Activated naive CD4-positive, alpha-beta T cell treated with anti-CD3 and anti-CD28 coated beads, Interleukin-2, amount 10 ng/mL, durations not matched to agents 7 days and 5 days (primary cell): Measurements from ENCODE around the gene COL7A1.

ENCODE experiments used
- CTCF ChIA-PET: fragments of 350-600 bp; sonication (Branson Sonifier 250); formaldehyde crosslinking; loops from one replicate; lab custom pipeline; 2021; ENCODE audit warnings: antibody characterized with exemption; lab: Charles Lee
- DNase-seq: peaks from one replicate; pipeline ENCODE4 v3.0.0-alpha.2; 2020
- H3K27ac Mint-ChIP-seq: one replicate; pipeline ENCODE4 v1.8.0; 2021; ENCODE audit warnings: mild to moderate bottlenecking, moderate library complexity, mixed read lengths
- H3K27me3 Mint-ChIP-seq: one replicate; pipeline ENCODE4 v1.8.0; 2021; ENCODE audit warnings: mild to moderate bottlenecking, mixed read lengths
- H3K36me3 Mint-ChIP-seq: one replicate; pipeline ENCODE4 v1.8.0; 2021; ENCODE audit warnings: mixed read lengths
- H3K4me1 Mint-ChIP-seq: one replicate; pipeline ENCODE4 v1.8.0; 2021; ENCODE audit warnings: mixed read lengths
- H3K4me3 Mint-ChIP-seq: one replicate; pipeline ENCODE4 v1.8.0; 2021; ENCODE audit warnings: mild to moderate bottlenecking, moderate library complexity, mixed read lengths
- H3K9me3 Mint-ChIP-seq: one replicate; pipeline ENCODE4 v1.8.0; 2021; ENCODE audit warnings: mixed read lengths

COL7A1 gene

DNA sequence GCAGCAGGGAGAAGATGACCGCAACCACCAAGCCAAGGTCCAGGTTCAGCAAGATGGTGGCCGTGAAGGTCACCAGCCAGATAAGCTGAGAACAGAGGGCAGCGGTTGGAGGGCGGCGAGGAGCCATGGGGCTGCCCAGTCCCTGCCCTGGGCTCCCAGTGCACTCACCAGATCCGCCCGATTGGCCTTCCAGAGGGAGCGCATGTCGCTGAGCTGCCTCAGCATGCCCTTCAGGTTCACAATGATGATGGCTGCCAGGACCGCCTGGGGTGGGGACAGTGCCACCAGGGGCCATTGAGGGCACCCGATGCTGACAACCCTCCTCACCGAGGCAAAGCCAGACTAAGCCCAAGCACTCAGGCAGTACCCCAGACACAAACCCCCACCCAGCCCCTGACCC is 34.8 kb upstream of the COL7A1 start:
- no peak overlapping the region for H3K4me3 Mint-ChIP-seq
- H3K9me3 Mint-ChIP-seq, result no peaks in the 10 kb centered on the region
- peaks cover 16% of the 10 kb centered on the region for H3K4me1 Mint-ChIP-seq
- CTCF ChIA-PET, result no interaction called here
- H3K27ac Mint-ChIP-seq, result no peak overlapping the region
- H3K27me3 Mint-ChIP-seq, result no peaks in the 10 kb centered on the region
- H3K36me3 Mint-ChIP-seq, result peaks cover 43% of the 10 kb centered on the region
- no peak for DNase-seq

DNA sequence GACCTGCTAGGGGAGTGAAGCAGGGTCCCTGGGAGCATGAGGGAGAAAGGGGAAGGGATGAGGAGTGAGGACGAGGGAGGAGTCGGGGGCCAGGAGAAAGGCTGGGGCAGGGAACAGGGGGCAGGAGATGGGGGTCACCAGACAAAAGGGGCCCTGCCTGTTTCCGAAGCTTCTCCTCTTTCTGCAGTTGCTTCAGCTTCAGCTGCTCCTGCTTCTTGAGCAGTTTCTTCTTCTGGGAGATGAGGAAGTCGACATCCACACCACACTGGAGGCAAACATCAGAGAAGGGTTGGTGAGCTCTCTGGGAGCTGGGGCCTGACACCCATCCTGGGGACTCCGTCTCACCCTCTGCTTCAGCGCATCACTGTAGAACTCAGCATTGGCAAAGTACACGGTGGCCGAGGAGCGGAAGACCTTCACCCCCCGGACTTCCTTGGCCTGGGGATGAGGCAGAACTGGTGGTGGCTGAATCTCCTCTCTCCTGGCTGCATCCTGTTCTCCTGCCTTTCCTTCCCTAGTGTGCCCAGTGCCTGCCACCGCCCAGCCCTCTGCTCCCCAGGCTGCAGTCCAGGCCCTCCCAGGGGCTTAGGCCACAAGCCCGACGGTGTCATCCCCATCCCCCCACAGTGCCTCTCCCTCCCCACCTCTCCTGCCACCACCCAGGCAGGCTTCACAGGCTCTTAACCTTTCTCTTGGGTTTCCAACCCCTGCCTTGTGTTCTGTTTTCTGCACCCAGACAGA is 33.3 kb upstream of the COL7A1 start:
- Mint-ChIP-seq H3K4me1 (peaks cover 17% of the 10 kb centered on the region), H3K27me3 (no peaks in the 10 kb centered on the region), H3K9me3 (no peaks in the 10 kb centered on the region), H3K27ac (no peak overlapping the region), H3K36me3 (peaks cover 50% of the 10 kb centered on the region), H3K4me3 (no peak overlapping the region)
- CTCF ChIA-PET, result no interaction called here
- no peak for DNase-seq

DNA sequence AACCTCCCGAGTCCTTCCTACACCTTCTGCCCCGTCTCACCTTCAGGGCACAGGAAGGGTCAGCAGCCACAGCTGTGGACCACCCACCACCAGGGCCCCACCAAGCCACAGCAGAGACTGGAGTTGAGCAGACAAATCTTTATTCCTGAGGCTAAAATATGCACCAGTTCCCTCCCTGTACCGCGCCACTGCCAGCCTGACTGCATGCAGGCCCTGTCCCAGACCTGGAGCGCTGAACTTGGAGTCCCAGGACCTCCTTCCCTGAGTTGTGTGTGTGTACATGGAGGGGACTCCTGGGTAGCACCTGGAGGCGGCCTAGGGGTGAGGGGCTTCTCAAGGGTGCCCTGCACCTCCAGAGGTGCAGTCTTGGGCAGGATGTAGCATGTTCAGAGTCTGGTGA is 30.5 kb upstream of the COL7A1 start:
- H3K27ac Mint-ChIP-seq, result no peak overlapping the region
- no peaks in the 10 kb centered on the region for H3K27me3 Mint-ChIP-seq
- H3K36me3 Mint-ChIP-seq, result peaks cover 37% of the 10 kb centered on the region
- H3K9me3 Mint-ChIP-seq, result no peaks in the 10 kb centered on the region
- CTCF ChIA-PET, result interaction anchor here (3.4 kb wide), 1 partner anchor 10 kb away, joined by 14 read pairs; the partner anchor contains the start of gene SLC26A6
- H3K4me1 Mint-ChIP-seq, result peaks cover 17% of the 10 kb centered on the region
- no peak for DNase-seq
- H3K4me3 Mint-ChIP-seq, result no peak overlapping the region

DNA sequence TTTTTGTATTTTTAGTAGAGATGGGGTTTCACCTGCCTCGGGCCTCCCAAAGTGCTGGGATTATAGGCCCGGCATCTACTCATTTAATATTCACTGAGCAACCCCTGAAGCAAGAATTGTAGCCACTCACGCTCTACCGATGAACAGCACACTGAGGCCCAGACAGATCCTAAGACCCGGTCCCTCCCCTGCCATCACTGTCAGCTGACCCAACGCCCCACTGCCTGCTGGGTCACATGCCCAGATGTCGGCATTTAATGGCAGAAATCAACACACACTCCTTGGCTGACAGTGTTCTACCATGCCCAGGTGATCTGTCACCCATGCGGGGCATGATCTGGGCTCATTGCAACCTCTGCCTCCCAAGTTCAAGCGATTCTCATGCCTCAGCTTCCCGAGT is 29.6 kb upstream of the COL7A1 start:
- DNase-seq, result no peak
- H3K27me3 Mint-ChIP-seq, result no peaks in the 10 kb centered on the region
- peaks cover 34% of the 10 kb centered on the region for H3K36me3 Mint-ChIP-seq
- H3K9me3 Mint-ChIP-seq, result no peaks in the 10 kb centered on the region
- no peak overlapping the region for H3K4me3 Mint-ChIP-seq
- CTCF ChIA-PET, result interaction anchor here (0.8 to 3.4 kb wide), 2 partner anchors 10 to 68 kb away, joined by 3 to 14 read pairs; partner anchors contain the start of genes PFKFB4 and SLC26A6
- H3K4me1 Mint-ChIP-seq, result peaks cover 17% of the 10 kb centered on the region
- H3K27ac Mint-ChIP-seq, result peak overlapping the region; percentile 83

DNA sequence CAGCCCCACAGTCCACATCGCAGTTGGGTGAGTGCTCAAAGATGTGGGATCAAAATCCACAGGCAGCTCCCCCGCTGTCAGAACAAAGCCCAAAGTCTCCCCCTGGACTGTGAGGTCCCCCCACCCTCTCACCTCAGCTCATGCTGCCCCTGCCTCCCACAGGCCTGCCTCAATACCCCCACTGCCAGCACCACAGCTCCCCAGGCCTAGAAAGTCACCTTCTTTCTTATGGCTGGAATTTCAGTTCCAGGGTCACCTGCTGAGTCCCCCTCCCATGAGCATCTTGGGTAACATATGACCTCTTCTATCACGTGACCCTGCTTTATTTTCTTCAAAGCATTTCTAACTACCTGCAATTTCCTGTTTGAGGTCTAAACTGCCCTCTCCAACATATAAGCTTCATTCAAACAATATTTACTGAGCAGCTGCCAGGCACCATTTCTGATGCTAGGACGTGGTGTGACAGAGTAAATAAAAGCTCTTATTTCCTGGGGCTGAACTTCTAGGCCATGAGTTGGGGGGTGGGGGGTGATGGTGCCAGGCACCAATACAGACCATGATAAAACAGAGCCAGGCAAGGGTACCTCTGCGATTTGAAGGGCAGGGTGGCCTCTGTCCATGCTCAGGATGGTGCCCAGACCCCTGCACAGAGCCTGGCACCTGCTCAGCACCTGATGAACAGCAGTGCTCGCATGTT is 28.9 kb upstream of the COL7A1 start:
- no peak for DNase-seq
- H3K9me3 Mint-ChIP-seq, result no peaks in the 10 kb centered on the region
- peaks cover 27% of the 10 kb centered on the region for H3K36me3 Mint-ChIP-seq
- H3K27me3 Mint-ChIP-seq, result no peaks in the 10 kb centered on the region
- H3K27ac Mint-ChIP-seq, result peak overlapping the region; percentile 76
- peaks cover 17% of the 10 kb centered on the region for H3K4me1 Mint-ChIP-seq
- H3K4me3 Mint-ChIP-seq, result no peak overlapping the region
- CTCF ChIA-PET, result interaction anchor here (0.8 to 3.4 kb wide), 2 partner anchors 11 to 67 kb away, joined by 3 to 14 read pairs; partner anchors contain the start of genes PFKFB4 and SLC26A6

DNA sequence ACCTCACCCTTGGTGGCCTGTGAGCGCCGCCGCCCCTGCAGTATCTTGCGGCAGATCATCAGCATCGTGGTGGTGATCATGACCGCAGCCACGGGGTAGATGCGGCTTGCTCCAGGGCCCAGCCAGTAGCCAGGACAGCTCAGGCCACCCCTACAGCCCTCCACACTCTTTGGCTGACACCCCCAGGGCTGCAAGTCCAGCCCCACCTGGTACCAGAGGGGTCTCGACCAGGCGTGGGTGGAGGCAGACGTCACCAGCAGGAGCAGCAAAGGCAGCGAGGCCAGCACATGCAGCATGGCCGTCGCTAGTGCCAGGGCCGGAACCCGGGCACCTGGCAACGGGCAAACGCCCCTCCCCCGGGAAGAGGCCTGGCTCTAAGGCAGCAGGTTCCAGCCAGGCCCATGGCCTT is 26.3 kb upstream of the COL7A1 start, which contains the start of gene TMEM89:
TMEM89 (minus strand) TSS at position 309 of the 409 bp plus-strand sequence; CDS start at position 296, 13 bp downstream.
- no peak within 1 kb of the TSS for H3K4me3 Mint-ChIP-seq
- H3K36me3 Mint-ChIP-seq, result peaks cover 15% of the 10 kb centered on the region
- CTCF ChIA-PET, result interaction anchor here (0.9 kb wide), 1 partner anchor 9 kb away, joined by 3 read pairs; no protein-coding TSS in a partner anchor
- peaks cover 16% of the 10 kb centered on the region for H3K9me3 Mint-ChIP-seq
- no peak within 1 kb of the TSS for H3K27ac Mint-ChIP-seq
- DNase-seq, result no peak
- peaks cover 17% of the 10 kb centered on the region for H3K4me1 Mint-ChIP-seq
- no peaks in the 10 kb centered on the region for H3K27me3 Mint-ChIP-seq

DNA sequence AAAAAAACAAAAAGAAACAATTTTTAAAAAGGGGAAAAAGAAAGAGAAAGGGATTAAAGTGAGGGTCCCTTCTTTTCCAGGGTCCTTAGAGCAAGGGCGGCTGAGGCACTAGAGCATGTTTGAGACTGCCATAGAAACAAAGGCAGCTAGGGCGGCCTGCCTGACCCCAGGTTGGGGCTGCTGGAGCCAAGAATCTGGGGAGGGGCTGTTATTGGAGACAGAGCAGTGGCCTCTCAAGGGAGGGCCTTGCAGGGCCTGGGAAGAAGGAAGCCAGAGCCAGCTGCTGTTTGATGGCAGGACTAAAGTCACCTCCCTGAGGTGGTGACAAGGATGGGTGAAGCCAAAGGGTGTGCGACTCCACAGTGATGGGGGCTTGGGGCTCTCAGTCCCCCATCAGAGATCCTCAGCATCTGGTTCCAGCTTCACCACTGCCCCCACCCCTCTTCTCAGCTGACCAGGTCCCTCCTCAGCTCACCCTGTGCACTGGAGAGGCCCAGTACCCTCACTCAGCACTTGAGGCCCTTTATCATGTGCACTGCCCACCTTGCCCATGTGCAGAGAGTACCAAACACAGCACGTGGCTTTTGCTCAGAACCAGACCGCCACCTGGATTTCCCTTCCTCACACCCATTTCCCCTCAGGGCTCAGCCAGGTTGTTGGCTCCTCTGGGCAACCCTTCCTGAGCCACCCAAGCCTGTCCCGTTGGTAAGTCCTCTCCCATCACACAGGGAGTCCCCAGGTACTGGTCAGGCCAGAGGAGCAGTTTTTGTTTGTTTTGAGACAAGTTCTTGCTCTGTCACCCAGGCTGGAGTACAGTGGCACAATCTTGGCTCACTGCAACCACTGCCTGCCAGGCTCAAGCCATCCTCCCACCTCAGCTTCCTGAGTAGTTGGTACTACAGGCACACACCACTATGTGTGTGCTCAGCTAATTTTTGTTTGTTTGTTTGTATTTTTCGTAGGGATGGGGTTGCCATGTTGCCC is 24.7 kb upstream of the COL7A1 start:
- peaks cover 16% of the 10 kb centered on the region for H3K9me3 Mint-ChIP-seq
- no peaks in the 10 kb centered on the region for H3K27me3 Mint-ChIP-seq
- no peak for DNase-seq
- H3K27ac Mint-ChIP-seq, result peak overlapping the region; percentile 49
- no peak overlapping the region for H3K4me3 Mint-ChIP-seq
- CTCF ChIA-PET, result no interaction called here
- H3K4me1 Mint-ChIP-seq, result peaks cover 14% of the 10 kb centered on the region
- H3K36me3 Mint-ChIP-seq, result peaks cover 10% of the 10 kb centered on the region

DNA sequence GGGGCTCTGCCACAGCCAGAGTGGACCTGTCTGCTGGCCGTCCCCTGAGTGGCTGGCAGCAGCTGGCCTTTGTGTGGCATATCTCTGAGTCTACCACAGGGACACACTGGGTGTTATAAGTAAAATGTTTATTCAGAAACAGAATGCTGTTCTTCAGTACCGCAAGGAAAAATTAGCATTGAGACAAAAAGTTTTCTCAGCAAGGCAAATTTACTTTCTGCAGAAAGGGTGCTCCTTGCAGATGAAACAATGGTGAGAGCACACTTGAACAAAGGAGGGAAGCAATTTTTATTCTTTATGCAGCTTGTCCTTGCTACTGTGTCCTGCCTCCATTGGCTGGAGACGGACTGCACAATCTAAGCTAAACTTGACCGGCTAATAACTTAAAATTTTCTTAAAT is 22.4 kb upstream of the COL7A1 start:
- Mint-ChIP-seq H3K9me3 (peaks cover 16% of the 10 kb centered on the region), H3K4me3 (no peak overlapping the region), H3K27me3 (no peaks in the 10 kb centered on the region), H3K4me1 (peaks cover 5% of the 10 kb centered on the region), H3K36me3 (peaks cover 4% of the 10 kb centered on the region), H3K27ac (no peak overlapping the region)
- DNase-seq, result no peak
- CTCF ChIA-PET, result no interaction called here

DNA sequence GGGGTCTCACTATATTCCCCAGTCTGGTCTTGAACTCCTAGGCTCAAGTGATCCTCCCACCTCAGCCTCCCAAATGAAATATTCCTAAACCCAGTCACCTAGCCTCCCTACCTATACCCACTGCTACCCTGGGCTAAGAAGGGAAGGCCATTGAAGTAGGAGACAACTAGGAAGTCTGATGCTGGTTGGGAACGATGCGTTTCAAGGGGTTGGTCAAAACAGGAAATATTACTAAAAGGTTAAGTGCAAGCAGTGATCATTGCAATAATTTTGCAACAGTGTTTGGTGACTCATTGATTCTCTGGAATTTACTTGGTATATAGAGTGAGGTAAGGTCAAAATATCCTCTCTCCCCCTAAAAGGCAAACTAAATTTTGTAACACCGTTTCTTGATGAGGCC is 18.9 kb upstream of the COL7A1 start:
- peaks cover 3% of the 10 kb centered on the region for H3K27me3 Mint-ChIP-seq
- peaks cover 8% of the 10 kb centered on the region for H3K36me3 Mint-ChIP-seq
- H3K4me1 Mint-ChIP-seq, result peaks cover 13% of the 10 kb centered on the region
- H3K27ac Mint-ChIP-seq, result no peak overlapping the region
- H3K4me3 Mint-ChIP-seq, result no peak overlapping the region
- no peak for DNase-seq
- CTCF ChIA-PET, result interaction anchor here (0.6 kb wide), 1 partner anchor 178 kb away, joined by 3 read pairs; no protein-coding TSS in a partner anchor
- H3K9me3 Mint-ChIP-seq, result peaks cover 16% of the 10 kb centered on the region

DNA sequence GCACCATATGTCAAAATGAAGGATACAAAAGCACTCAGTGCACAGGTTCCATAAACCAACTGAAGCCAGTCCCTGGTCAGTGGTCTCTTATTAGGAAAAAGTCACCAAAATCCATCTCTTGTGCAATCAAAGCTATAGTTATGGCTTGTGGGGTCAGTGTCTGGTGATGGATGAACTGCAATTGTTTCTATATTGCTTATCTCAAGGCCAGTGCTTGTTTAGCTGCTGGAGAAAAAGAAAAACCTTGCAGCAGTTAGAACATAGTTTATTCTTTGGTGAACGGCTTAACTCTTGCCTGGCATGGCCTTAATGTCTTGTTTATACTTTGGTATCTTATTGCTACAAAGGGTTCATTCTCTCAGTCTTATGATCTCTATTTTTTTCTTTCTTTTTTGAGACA is 17.2 kb upstream of the COL7A1 start:
- Mint-ChIP-seq H3K4me1 (peaks cover 24% of the 10 kb centered on the region), H3K27me3 (peaks cover 3% of the 10 kb centered on the region), H3K27ac (no peak overlapping the region), H3K4me3 (no peak overlapping the region), H3K36me3 (peaks cover 13% of the 10 kb centered on the region), H3K9me3 (peaks cover 4% of the 10 kb centered on the region)
- CTCF ChIA-PET, result interaction anchor here (1.0 to 2.4 kb wide), 3 partner anchors 9 to 24 kb away, joined by 3 to 9 read pairs (median 6); partner anchors contain the start of genes SLC26A6 and TMEM89
- DNase-seq, result no peak

DNA sequence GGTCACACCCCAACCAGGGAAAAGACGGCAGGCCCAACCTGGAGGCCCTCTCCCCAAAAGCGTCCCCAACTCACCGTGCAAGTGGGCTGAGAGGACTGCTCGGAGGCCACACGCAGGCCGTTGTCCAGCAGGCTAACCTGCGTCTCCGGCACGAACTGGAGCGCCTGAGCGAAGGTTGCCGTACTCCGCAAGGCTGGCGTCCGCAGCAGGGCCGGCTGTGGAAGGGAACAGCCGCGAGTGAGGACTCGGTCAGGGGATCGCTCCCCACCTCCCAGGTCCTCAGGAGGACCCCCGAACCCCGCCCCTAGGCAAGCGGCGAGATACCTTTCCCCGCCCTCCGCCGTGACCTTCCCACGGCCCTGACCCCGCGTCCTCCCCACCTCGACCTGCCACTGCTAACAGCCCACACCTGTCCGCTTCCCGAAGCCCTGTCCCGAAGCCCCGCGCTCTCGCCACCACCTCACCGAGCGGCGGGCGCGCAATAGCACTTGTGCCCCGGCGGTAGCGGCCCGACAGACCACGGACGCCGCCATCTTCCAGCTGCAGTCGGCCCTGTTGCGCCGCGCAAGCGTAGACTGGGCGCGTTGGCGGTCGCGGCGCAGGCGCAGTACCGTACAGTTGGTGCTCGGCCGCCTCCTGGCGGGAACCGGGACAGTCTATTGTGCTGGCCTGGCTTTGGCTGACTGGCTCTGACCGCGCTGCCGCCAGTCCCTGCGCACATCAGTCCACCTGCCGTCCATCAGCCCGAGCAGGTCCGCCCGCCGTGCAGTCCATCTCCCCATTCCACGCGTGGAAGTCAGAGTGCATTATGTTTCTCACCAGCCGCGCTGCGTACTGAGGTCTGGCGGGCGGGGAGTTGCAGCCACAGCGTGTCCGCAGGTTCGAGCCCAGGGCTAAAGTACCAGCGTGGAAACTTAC is 14.2 kb upstream of the COL7A1 start, which contains the start of gene UQCRC1:
UQCRC1 (minus strand) TSS at position 559 of the 918 bp plus-strand sequence; CDS start at position 533, 26 bp downstream.
- Mint-ChIP-seq H3K9me3 (no peaks in the 10 kb centered on the region), H3K27ac (peak within 1 kb of the TSS; percentile 97), H3K4me3 (peak within 1 kb of the TSS; percentile 100), H3K4me1 (peaks cover 24% of the 10 kb centered on the region), H3K27me3 (peaks cover 3% of the 10 kb centered on the region), H3K36me3 (peaks cover 21% of the 10 kb centered on the region)
- CTCF ChIA-PET, result interaction anchor here (1.6 to 2.4 kb wide), 2 partner anchors 26 to 51 kb away, joined by 3 to 9 read pairs; partner anchors contain the start of gene SLC26A6
- DNase-seq, result peak; percentile 93

DNA sequence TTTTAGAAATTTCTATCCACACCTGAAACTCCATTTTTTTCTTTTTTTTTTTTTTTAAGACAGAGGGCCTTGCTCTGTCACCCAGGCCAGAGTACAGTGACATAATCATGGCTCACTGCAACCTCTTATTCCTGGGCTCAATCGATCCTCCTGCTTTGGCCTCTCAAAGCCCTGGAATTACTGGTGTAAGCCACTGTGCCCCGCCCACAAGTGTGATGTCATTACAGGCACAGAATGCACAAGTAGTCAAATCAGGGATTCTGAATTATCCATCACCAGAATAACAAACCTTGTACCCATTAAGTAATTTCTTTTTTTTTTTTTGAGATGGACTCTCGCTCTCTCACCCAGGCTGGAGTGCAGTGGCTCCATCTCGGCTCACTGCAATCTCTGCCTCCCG is 12.4 kb upstream of the COL7A1 start:
- no peak overlapping the region for H3K4me3 Mint-ChIP-seq
- DNase-seq, result peak; percentile 34
- H3K9me3 Mint-ChIP-seq, result no peaks in the 10 kb centered on the region
- CTCF ChIA-PET, result no interaction called here
- H3K4me1 Mint-ChIP-seq, result peaks cover 19% of the 10 kb centered on the region
- peaks cover 35% of the 10 kb centered on the region for H3K36me3 Mint-ChIP-seq
- no peak overlapping the region for H3K27ac Mint-ChIP-seq
- peaks cover 3% of the 10 kb centered on the region for H3K27me3 Mint-ChIP-seq
